OCI-LY3 (cell line): Measurements from ENCODE around the gene FNBP1L.

Experiments
- EZH2phosphoT487 ChIP-seq: fragments of 200-600 bp; shearing (Covaris generic); IDR thresholded peaks from 2 replicates; pipeline ENCODE4 v1.6.1; 2018; ENCODE audit warnings: antibody characterized with exemption, mixed run types, low read depth
- TF ChIP-seq, protein P1 (sequence below): fragments of 200-600, 300-600 bp; sonication (generic); IDR thresholded peaks from 2 replicates; pipeline ENCODE4 v1.5.1; 2014; ENCODE audit warnings: antibody characterized with exemption, low read length, low read depth

DNA sequence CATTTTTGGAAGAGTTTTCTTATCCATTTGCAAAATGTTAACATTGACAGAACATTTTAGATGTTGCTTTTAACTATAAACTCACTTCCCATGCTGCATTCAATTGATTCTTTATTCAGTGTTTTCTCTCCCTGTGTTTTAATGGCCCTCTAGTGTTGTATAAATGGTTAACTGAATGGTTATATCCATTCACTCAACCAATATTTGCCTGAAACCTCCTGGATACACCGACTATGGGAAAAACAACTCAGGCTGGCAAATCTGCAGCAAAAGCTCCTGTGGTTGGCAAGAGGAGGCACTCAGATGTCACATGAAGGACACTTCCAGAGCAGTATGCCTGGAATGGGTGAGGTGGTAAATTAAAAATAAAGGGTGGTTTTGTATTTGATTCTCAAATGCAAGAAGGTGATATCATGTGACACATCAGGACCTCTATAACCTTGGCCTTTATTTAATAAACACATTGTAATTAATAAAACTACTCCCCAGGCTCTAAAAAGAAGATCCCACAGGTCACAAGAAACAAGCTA lies 126.1 kb downstream of the FNBP1L start:
- TF ChIP-seq, protein P1, sequence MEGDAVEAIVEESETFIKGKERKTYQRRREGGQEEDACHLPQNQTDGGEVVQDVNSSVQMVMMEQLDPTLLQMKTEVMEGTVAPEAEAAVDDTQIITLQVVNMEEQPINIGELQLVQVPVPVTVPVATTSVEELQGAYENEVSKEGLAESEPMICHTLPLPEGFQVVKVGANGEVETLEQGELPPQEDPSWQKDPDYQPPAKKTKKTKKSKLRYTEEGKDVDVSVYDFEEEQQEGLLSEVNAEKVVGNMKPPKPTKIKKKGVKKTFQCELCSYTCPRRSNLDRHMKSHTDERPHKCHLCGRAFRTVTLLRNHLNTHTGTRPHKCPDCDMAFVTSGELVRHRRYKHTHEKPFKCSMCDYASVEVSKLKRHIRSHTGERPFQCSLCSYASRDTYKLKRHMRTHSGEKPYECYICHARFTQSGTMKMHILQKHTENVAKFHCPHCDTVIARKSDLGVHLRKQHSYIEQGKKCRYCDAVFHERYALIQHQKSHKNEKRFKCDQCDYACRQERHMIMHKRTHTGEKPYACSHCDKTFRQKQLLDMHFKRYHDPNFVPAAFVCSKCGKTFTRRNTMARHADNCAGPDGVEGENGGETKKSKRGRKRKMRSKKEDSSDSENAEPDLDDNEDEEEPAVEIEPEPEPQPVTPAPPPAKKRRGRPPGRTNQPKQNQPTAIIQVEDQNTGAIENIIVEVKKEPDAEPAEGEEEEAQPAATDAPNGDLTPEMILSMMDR: no peak
- TF ChIP-seq EZH2phosphoT487: no peak
